Hepatocyte (in vitro differentiated cells): ENCODE results near the gene SLC6A3. TPM values are rescaled to one million over a fixed set of nuclear protein-coding genes. Genes with fewer than 3 reads are reported as not detected.

Experiments used
- DNase-seq: peaks from one replicate; pipeline ENCODE4 v3.0.0-alpha.2; 2016; ENCODE audit warnings: low spot score
- H2AFZ ChIP-seq: fragments of 200-600 bp; sonication (generic); 2 replicates; pipeline ENCODE4 v1.6.0; 2016; ENCODE audit warnings: antibody characterized with exemption, mild to moderate bottlenecking
- H3K27ac ChIP-seq: fragments of 200-600 bp; sonication (generic); 2 replicates; pipeline ENCODE4 v1.5.1; 2016; ENCODE audit warnings: mild to moderate bottlenecking
- H3K27me3 ChIP-seq: fragments of 200-600 bp; sonication (generic); 2 replicates; pipeline ENCODE4 v1.6.1; 2016
- H3K36me3 ChIP-seq: fragments of 200-600 bp; sonication (generic); replicated peaks from 2 replicates; pipeline ENCODE4 v1.5.1; 2016; ENCODE audit warnings: low read depth; ENCODE audit not compliant: insufficient read depth
- H3K4me1 ChIP-seq: fragments of 200-600 bp; sonication (generic); 2 replicates; pipeline ENCODE4 v1.5.1; 2016; ENCODE audit warnings: mild to moderate bottlenecking, moderate library complexity; ENCODE audit not compliant: insufficient read depth
- H3K4me2 ChIP-seq: fragments of 200-600 bp; sonication (generic); 2 replicates; pipeline ENCODE4 v1.6.0; 2016
- H3K4me3 ChIP-seq: fragments of 200-600 bp; sonication (generic); 2 replicates; pipeline ENCODE4 v1.5.1; 2016; ENCODE audit warnings: mild to moderate bottlenecking
- H3K79me2 ChIP-seq: fragments of 200-600 bp; sonication (generic); 2 replicates; pipeline ENCODE4 v1.6.0; 2017; ENCODE audit warnings: mild to moderate bottlenecking
- H3K9me2 ChIP-seq: fragments of 200-600 bp; sonication (generic); replicated peaks from 2 replicates; pipeline ENCODE4 v1.6.0; 2017; ENCODE audit warnings: mild to moderate bottlenecking; ENCODE audit not compliant: insufficient read depth
- H3K9me3 ChIP-seq: fragments of 200-600 bp; sonication (generic); 2 replicates; pipeline ENCODE4 v1.5.1; 2016; ENCODE audit warnings: low read depth, mild to moderate bottlenecking
- H4K20me1 ChIP-seq: fragments of 200-600 bp; sonication (generic); 2 replicates; pipeline ENCODE4 v1.6.0; 2016; ENCODE audit warnings: mild to moderate bottlenecking; ENCODE audit not compliant: insufficient read depth, poor library complexity, severe bottlenecking
- EZH2 ChIP-seq: fragments of 200-600 bp; sonication (generic); IDR thresholded peaks from 2 replicates; pipeline ENCODE4 v1.6.1; 2016; ENCODE audit warnings: antibody characterized with exemption, mild to moderate bottlenecking, borderline replicate concordance
- EZH2phosphoT487 ChIP-seq: fragments of 200-600 bp; sonication (generic); IDR thresholded peaks from one replicate; pipeline ENCODE4 v1.6.1; 2018; ENCODE audit warnings: antibody characterized with exemption, mild to moderate bottlenecking, low read depth, moderate library complexity; ENCODE audit not compliant: unreplicated experiment, severe bottlenecking
- WGBS: methylation state at CpG from one replicate; pipeline ENCODE4 v1.1.6; 2016; ENCODE audit warnings: low lambda C conversion rate; ENCODE audit errors: missing lambda C conversion rate; 5-methylcytosine and 5-hydroxymethylcytosine counted together
- polyA plus RNA-seq: library from polyadenylated mRNA; unstranded; fragments of >200 nt; fragmentation: Nextera tagmentation; extraction: Ambion mirVana; gene quantifications from 2 replicates; pipeline ENCODE4 v1.2.1, GENCODE V29; 2016
- total RNA-seq: library from RNA; depleted of rRNA; stranded (reverse); fragments of >200 nt; gene quantifications from 2 replicates; pipeline ENCODE4 v1.2.3, GENCODE V29; 2014
- TF ChIP-seq, protein P1 (sequence below): fragments of 200-600 bp; sonication (generic); IDR thresholded peaks from 2 replicates; pipeline ENCODE4 v1.5.1; 2016; ENCODE audit warnings: antibody characterized with exemption, mild to moderate bottlenecking; ENCODE audit not compliant: poor library complexity

The SLC6A3 gene
- total and polyA plus RNA-seq, 2 experiments from 2014 or later: not detected

GRCh38 chr5:1490376-1490775, 45.1 kb upstream of the SLC6A3 start:
- H3K27ac ChIP-seq: no peak overlapping the region
- no peak overlapping the region for H2AFZ ChIP-seq
- no peaks in the 10 kb centered on the region for H3K9me2 ChIP-seq
- WGBS: 98% methylated on average over 12 of the region's 12 CpGs
- no peaks in the 10 kb centered on the region for H3K4me1 ChIP-seq
- TF ChIP-seq, protein P1, sequence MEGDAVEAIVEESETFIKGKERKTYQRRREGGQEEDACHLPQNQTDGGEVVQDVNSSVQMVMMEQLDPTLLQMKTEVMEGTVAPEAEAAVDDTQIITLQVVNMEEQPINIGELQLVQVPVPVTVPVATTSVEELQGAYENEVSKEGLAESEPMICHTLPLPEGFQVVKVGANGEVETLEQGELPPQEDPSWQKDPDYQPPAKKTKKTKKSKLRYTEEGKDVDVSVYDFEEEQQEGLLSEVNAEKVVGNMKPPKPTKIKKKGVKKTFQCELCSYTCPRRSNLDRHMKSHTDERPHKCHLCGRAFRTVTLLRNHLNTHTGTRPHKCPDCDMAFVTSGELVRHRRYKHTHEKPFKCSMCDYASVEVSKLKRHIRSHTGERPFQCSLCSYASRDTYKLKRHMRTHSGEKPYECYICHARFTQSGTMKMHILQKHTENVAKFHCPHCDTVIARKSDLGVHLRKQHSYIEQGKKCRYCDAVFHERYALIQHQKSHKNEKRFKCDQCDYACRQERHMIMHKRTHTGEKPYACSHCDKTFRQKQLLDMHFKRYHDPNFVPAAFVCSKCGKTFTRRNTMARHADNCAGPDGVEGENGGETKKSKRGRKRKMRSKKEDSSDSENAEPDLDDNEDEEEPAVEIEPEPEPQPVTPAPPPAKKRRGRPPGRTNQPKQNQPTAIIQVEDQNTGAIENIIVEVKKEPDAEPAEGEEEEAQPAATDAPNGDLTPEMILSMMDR: no peak
- TF ChIP-seq EZH2: no peak
- no peak for TF ChIP-seq EZH2phosphoT487
- DNase-seq: no peak
- no peaks in the 10 kb centered on the region for H3K36me3 ChIP-seq
- no peaks in the 10 kb centered on the region for H3K9me3 ChIP-seq
- no peaks in the 10 kb centered on the region for H4K20me1 ChIP-seq
- no peak overlapping the region for H3K4me3 ChIP-seq
- no peaks in the 10 kb centered on the region for H3K79me2 ChIP-seq
- H3K27me3 ChIP-seq: no peaks in the 10 kb centered on the region
- no peak overlapping the region for H3K4me2 ChIP-seq

DNA sequence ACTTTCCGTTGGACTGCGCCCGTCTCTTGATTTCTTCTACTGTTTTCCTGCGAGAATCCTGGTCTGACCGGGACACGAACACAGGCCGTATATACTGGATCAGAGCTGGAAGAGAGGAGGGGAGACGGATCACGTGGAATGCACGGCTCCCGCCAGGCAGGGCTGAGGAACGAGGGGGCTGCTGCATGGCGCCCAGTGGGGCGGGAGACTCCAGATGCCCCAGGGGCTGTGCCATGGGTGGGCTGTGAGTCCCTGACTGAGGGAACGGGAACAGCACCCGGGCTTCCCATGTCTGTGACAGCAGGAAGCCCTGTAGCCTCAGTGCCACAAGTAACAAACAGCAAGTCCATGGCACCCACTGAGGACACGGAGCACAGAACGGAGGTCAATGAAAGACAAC, 44.5 kb upstream of the SLC6A3 start:
- TF ChIP-seq EZH2 (no peak), EZH2phosphoT487 (no peak)
- TF ChIP-seq, protein P1: no peak
- no peaks in the 10 kb centered on the region for H3K79me2 ChIP-seq
- H2AFZ ChIP-seq: no peak overlapping the region
- no peak overlapping the region for H3K4me3 ChIP-seq
- no peak for DNase-seq
- no peaks in the 10 kb centered on the region for H4K20me1 ChIP-seq
- H3K9me3 ChIP-seq: no peaks in the 10 kb centered on the region
- H3K4me2 ChIP-seq: no peak overlapping the region
- H3K27ac ChIP-seq: no peak overlapping the region
- H3K9me2 ChIP-seq: no peaks in the 10 kb centered on the region
- H3K4me1 ChIP-seq: no peaks in the 10 kb centered on the region
- WGBS: 98% methylated on average over 18 of the region's 18 CpGs
- H3K36me3 ChIP-seq: no peaks in the 10 kb centered on the region
- H3K27me3 ChIP-seq: no peaks in the 10 kb centered on the region

DNA sequence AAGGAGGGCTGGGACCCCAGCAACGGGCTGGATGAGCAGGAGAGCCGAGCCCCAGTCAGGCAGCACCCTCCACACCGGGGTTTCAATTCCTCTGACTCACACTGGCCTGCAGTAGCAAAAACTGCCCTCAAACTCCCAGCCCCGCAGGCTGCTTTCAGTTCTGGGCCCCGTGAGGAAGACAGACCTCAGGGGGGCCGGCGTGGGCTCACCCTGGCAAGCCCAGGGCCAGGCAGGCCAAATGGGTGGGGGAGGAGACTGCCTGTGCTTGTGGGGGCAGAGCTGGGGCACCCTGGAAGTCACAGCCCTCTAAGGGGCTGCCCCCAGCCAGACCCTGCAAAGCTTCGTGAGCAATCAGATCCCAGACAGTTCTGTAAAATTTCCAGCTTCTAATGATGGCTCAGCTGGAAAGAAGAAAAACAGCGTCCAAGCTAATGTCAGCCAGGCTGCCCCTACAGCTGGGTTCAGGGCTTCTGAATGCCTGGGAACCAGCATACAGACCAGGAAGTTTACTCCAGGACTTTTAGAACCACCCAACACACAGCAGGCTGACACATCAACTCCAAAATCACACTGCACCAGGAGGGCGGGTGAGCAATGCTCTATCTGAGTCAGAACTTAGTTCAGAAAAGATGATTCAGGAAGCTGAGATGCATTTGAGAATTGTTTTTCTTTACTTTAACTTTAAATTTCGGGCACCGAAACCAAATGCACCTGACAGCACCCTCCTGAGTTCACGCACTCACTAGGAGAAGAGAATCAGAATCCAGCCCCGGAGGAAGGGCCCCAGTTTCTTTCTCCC, 43.8 kb upstream of the SLC6A3 start:
- Histone ChIP-seq H2AFZ (no peak overlapping the region), H3K9me3 (no peaks in the 10 kb centered on the region), H3K36me3 (no peaks in the 10 kb centered on the region), H3K4me2 (no peak overlapping the region), H3K27me3 (no peaks in the 10 kb centered on the region), H3K9me2 (no peaks in the 10 kb centered on the region), H4K20me1 (no peaks in the 10 kb centered on the region), H3K27ac (no peak overlapping the region), H3K79me2 (no peaks in the 10 kb centered on the region), H3K4me3 (no peak overlapping the region), H3K4me1 (no peaks in the 10 kb centered on the region)
- TF ChIP-seq, protein P1: no peak
- no peak for TF ChIP-seq EZH2
- TF ChIP-seq EZH2phosphoT487: no peak
- DNase-seq: no peak
- WGBS: 97% methylated on average over 14 of the region's 14 CpGs
